ENCODE measurements around the gene UBE2F. TPM values are rescaled to one million over a fixed set of nuclear protein-coding genes. Genes with fewer than 3 reads are reported as not detected.

UBE2F gene
- total and polyA plus RNA-seq, 2 of the 13 experiments (the other 11 are each of a cell fraction or from before 2014, with no cell fraction given) = 35.4 to 73.1 TPM

GRCh38 chr2:238060542-238061314 lies 93.9 kb downstream of the UBE2F start, which contains the start of gene SCLY (continued):
- TF ChIP-seq ZNF556 (CRISPR knock-in tag; IDR thresholded peaks at IDR 0.05; ENCODE audit: borderline replicate concordance) (no peak; the same call in none of the 2 replicates), RARG (CRISPR knock-in tag; IDR thresholded peaks at IDR 0.05; ENCODE audit: low read depth) (peak; percentile 54; the same call in 1 of the 2 replicates), REXO4 (CRISPR knock-in tag; IDR thresholded peaks at IDR 0.05; ENCODE audit: borderline replicate concordance) (peak; percentile 48; the same call in 1 of the 2 replicates), ZNF280D (CRISPR knock-in tag; IDR thresholded peaks at IDR 0.05) (peak; percentile 70; the same call in 1 of the 2 replicates), ZNF292 (CRISPR knock-in tag; IDR thresholded peaks at IDR 0.05; ENCODE audit: borderline replicate concordance, low read depth) (peak; percentile 71), ZNF296 (CRISPR knock-in tag; conservative IDR thresholded peaks at IDR 0.05) (peak; percentile 87), HMG20B (CRISPR knock-in tag; conservative IDR thresholded peaks at IDR 0.05) (peak; percentile 57; the same call in 1 of the 2 replicates), PAF1 (CRISPR knock-in tag; IDR thresholded peaks at IDR 0.05) (no peak), ZFP41 (CRISPR knock-in tag; IDR thresholded peaks at IDR 0.05; ENCODE audit: borderline replicate concordance) (peak; percentile 90; the same call in 1 of the 2 replicates), ZNF704 (CRISPR knock-in tag; IDR thresholded peaks at IDR 0.05; ENCODE audit: borderline replicate concordance) (peak; percentile 87; the same call in 1 of the 2 replicates), ATF4 (CRISPR knock-in tag; IDR thresholded peaks at IDR 0.05) (peak in 1 of 2 experiments; percentile 78; a peak in 2 of 4 replicates), ZNF788 (CRISPR knock-in tag; IDR thresholded peaks at IDR 0.05; ENCODE audit: borderline replicate concordance) (peak; percentile 63), MXI1 (IDR thresholded peaks at IDR 0.05; ENCODE audit: borderline replicate concordance, low read depth, low read length) (peak; percentile 68; the same call in 1 of the 3 replicates), GTF3A (CRISPR knock-in tag; conservative IDR thresholded peaks at IDR 0.05) (0 out of 2 replicates have a peak, but pooled peaks have one; percentile 75), SPEN (CRISPR knock-in tag; IDR thresholded peaks at IDR 0.05; ENCODE audit: low read depth) (peak; percentile 95), ZNF547 (CRISPR knock-in tag; IDR thresholded peaks at IDR 0.05) (peak; percentile 94), FOSL1 (CRISPR knock-in tag; IDR thresholded peaks at IDR 0.05; ENCODE audit: borderline replicate concordance) (no peak; the same call in 1 of the 2 replicates), DNMT3B (CRISPR knock-in tag; conservative IDR thresholded peaks at IDR 0.05) (no peak), MLXIP (CRISPR knock-in tag; IDR thresholded peaks at IDR 0.05; ENCODE audit: borderline replicate concordance) (no peak), ZNF543 (CRISPR knock-in tag; IDR thresholded peaks at IDR 0.05) (peak; percentile 11)
